Stimulated activated CD8-positive, alpha-beta memory T cell treated with anti-CD3 and anti-CD28 coated beads, Interleukin-4, amount 100 ng/mL, for 1 hour (primary cell): ENCODE measurements around the gene GARRE1.
"Not testable (repeated sequence)": the region's sequence is repeated elsewhere in the genome, so short reads cannot be mapped to it uniquely, and the experiment has no call there.

Experiments used
- DNase-seq, 2 donors: peaks; one replicate each; pipeline ENCODE4 v3.0.0-alpha.2; 2020; ENCODE audit warnings: low read depth in 2 of 2, low spot score in 1 of 2

Gene GARRE1, protein sequence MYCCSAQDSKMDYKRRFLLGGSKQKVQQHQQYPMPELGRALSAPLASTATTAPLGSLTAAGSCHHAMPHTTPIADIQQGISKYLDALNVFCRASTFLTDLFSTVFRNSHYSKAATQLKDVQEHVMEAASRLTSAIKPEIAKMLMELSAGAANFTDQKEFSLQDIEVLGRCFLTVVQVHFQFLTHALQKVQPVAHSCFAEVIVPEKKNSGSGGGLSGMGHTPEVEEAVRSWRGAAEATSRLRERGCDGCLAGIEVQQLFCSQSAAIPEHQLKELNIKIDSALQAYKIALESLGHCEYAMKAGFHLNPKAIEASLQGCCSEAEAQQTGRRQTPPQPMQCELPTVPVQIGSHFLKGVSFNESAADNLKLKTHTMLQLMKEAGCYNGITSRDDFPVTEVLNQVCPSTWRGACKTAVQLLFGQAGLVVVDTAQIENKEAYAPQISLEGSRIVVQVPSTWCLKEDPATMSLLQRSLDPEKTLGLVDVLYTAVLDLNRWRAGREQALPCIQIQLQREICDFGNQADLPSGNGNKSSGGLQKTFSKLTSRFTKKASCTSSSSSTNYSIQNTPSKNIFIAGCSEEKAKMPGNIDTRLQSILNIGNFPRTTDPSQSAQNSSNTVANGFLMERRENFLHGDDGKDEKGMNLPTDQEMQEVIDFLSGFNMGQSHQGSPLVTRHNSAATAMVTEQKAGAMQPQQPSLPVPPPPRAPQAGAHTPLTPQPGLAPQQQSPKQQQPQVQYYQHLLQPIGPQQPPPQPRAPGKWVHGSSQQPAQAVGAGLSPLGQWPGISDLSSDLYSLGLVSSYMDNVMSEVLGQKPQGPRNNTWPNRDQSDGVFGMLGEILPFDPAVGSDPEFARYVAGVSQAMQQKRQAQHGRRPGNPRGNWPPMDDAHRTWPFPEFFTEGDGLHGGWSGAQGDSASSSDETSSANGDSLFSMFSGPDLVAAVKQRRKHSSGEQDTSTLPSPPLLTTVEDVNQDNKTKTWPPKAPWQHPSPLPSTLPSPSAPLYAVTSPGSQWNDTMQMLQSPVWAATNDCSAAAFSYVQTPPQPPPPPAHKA (N-terminal part only)

DNA sequence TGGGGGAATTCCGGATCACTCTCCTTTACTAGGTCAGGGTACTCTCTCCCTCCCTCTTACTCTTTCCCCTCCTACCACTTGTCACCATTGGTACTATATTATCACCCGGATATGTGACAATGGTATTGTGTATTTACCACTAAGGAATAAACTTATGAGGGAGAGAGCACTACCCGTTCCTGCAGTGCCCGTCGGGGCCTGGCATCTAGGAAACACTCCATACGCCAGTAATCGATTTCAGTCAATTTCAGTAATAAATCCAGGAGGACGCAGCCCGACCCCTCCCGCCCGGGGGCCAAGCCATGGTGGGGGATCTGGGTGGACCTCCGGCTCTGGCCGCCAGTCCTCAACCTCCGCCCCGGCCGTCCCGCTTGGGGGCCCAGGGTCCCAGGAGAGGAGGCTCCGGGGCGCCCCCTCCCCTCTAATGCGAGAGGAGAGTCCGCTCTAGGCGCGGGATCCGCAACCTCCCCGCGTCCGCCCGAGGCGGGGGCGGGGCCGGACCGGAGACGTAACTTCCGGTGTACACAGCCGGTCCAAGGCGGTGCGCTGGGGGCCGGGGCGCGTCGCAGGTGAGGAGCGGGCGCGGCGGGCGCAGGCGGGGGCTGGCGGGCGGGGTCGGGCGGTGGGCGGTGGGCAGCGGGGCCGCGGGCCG lies at the start of gene GARRE1:
GARRE1 (plus strand) TSS at position 509 of the 652 bp plus-strand sequence. CDS start 45,920 bp downstream, outside the sequence.
- DNase-seq = peak; percentile 66 to 68

DNA sequence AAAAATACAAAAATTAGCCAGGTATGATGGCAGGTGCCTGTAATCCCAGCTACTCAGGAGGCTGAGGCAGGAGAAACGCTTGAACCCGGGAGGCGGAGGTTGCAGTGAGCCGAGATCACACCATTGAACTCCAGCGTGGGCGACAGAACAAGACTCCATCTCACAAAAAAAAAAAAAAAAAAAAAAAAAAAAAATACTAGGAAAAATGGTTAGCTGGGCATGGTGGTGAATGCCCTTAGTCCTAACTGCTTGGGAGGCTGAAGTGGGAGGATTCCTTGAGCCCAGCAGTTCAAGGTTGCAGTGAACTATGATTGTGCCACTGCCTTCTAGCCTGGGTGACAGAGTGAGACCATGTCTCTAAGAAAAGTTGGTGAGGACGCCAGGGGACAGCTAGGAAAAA lies 49.0 kb upstream of the GARRE1 start:
- DNase-seq = not testable (repeated sequence)

DNA sequence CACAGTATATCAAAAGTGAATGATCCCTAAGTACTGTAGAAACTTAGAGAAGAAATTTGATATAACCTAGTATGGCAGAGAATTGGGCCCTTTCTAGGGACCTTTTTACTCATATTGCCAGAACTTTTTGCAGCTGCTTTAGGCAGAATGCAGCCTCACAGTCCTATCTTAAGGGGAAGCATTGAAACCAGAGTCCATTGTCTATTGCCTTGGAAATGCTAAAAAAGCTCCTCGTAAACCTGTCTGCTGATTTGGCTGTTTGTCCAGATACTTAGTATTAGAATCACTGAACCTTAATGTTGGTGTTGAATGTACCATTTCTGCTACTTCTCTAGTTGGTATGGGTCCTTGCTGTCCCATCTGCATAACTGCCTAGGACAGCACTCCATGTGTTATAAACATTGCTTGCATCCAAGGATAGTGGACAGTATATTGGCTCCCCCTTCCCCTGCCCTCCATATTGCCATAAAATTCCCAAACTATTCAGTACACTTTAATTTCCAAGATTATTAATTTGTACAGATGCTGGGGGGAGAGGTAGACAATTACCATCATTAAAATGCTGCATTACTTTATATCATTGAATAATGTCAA lies 46.0 kb upstream of the GARRE1 start:
- DNase-seq = no peak

DNA sequence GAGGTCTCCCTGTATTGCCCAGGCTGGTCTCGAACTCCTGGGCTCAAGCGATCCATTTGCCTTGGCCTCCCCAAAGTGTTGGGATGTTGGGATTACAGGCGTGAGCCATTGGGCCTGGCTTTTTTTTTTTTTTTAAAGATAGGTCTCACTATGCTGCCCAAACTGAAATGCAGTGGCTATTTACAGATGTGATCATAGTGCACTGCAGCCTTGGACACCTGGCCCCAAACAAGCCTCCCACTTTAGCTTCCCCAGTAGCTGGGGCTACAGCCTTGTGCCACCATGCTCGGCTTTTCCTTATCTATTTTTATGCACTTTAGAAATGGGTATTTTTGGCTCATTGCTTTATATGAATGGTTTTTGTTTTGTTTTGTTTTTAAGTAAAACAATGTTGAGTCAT lies 44.6 kb upstream of the GARRE1 start:
- DNase-seq = no peak

DNA sequence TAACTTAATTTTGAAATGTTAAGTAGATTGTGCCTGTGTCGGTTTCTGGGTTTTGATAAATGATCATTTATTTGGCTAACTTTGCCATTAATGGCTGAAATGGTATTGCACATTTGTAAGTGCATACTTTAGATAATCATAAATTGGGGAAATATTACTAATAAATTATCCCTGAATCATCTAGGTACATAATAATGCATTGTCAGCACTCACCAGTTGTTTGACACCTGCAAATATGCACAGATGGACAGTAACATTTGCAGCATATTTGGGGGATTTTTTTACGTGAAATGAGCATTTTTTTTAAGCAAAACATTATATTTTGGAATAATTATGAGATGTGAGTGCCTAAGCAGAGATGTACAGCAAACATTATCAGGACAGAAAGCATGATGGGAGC lies 41.1 kb upstream of the GARRE1 start:
- DNase-seq = no peak

DNA sequence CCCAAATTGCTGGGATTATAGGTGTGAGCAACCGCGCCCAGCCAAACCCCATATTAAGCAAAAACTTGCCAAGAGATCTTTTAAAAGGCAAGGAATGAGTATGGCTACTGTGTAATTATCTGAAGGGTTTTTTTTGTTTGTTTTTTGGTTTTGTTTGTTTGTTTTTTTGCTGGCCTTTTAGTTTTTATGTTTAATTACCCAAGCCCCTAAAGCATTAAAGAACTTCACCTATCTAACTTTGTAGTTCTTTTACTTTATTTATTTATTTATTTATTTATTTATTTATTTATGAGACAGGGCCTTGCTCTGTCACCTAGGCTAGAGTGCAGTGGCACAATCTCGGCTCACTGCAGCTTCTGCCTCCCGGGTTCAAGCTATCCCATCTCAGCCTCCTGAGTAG lies 40.3 kb upstream of the GARRE1 start:
- no peak for DNase-seq

DNA sequence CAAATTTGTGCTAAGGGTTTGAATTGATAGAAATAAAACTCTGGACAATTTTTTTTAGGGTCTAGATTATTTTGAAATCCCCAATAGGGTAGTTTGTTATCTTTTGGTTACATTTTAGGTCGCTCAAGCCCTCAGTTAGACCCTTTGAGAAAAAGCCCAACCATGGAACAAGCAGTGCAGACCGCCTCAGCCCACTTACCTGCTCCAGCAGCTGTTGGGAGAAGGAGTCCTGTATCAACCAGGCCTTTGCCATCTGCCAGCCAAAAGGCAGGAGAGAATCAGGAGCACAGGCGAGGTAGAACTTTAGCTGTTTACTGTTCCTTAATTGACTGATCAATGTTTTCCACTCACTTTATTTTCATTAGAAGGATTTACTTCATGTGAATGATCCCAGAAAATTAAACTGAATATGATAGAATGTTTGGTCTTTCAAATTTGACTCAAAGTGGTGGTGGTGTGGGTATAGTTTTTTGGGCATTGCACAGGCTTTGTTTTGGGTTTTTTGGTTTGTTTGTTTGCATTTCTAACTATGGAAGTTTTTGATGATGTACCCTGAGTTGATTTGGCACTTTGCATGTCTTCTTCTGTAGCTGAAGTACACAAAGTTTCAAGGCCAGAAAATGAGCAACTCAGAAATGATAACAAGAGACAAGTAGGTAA lies 39.2 kb upstream of the GARRE1 start:
- DNase-seq = no peak

DNA sequence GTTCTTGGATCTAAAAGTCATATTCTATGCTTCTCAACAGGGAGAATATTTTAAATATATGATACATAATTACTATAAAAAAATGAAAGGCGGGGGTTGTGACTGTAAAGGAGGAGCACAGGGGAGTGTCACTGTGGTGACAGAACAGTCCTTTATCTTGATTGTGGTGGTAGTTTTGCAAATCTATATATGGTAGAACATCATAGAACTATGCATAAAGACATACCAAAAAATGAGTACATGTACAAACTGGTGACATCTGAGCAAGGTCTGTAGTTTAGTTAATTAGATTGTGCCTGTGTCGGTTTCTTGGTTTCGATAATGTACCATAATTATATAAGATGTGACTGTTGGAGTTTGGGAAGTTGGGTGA lies 38.7 kb upstream of the GARRE1 start:
- no peak for DNase-seq

DNA sequence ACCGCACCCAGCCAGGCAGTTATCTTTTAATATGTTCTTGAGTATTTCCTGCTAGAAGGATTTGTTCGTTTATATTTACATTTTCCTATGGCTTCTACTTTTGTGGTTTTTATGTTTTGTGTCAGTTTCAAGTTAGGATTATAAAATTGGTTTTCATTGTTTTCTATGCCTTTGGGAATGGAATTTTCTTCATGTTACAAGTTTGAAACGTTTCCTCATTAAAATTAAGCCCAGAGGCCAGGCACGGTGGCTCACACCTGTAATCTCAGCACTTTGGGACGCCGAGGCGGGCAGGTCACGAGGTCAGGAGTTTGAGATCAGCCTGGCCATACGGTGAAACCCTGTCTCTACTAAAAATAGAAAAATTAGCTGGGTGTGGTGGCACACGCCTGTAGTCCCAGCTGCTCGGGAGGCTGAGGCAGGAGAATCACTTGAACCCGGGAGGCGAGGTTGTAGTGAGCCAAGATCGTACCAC lies 37.6 kb upstream of the GARRE1 start:
- DNase-seq = not testable (repeated sequence)

DNA sequence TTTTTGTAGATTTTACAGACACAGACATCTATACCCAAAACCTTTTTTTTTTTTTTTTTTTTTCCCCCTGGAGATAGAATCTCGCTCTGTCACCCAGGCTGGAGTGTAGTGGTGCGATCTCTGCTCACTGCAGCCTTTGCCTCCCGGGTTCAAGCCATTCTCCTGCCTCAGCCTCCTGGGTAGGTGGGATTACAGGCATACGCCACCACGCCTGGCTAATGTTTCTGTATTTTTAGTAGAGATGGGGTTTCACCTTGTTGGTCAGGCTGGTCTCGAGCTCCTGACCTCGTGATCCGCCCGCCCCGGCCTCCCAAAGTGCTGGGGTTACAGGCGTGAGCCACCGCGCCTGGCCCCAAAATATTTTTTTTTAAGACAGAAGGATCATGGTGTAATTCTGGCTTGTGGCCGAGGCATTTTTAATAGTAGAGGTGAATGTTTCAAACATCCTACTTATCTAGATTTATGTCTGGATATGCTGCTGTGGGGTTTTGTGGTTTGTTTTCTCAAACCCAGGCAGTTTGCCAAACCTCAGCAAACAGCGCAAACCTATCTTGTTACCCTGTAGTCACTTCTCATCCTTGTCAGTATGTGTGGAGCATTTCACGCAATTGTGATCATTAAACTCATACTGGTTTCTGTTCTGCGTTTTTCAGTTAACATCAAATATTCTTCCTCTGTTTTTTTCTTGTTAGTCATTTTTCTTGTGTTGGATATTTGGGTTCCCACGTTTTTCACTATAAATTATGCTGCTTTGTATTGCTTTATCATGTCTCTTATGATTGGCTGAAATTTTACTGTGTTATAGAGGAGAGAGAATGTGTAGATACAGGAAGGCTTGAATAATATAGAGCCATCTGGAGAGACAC lies 36.2 kb upstream of the GARRE1 start:
- peak; percentile 11 to 32 for DNase-seq

DNA sequence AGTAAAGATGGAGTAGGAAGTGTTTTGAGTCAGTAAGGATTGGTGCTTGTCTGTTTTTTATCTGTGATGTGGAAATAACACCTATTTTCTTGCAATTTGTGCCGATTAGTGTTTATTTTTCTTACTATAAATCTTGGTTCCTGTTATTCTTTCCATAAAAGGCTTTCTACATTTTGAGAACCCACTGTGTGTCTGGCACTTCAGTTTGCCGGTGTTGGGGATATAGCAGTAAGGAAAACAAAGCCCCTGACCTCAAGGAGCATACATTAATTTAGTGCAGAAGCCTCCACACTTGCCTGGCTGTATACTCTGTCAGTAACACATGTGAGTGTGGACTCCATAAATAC lies 35.6 kb upstream of the GARRE1 start:
- no peak for DNase-seq

DNA sequence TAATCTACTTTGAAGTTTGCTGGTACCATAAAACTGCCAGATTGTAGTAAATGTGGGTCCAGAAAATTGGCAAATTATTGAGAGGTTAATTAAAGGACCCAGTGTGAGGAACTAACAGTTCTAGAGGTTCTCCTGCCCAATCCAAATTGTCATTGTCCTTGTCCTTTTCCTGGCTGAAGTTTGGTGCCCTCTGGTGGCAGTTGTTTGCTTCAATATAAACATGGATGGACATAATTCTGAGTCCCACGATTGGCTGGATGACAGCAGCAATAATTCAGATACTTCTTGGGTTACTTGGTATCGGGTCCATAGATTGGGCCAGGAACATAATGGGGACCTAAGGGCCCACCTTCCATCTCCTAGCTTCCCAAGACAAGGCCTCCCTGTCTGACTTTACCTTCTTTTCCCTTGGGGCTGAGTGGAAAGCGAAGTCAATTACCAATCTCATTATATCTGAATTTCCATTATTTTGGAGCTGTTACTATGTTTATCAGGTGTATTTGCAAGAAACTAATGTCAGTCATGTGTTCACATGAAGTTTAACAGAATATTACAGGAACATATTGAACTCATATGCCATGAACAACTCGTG lies 33.8 kb upstream of the GARRE1 start:
- peak; percentile 25 to 36 for DNase-seq

DNA sequence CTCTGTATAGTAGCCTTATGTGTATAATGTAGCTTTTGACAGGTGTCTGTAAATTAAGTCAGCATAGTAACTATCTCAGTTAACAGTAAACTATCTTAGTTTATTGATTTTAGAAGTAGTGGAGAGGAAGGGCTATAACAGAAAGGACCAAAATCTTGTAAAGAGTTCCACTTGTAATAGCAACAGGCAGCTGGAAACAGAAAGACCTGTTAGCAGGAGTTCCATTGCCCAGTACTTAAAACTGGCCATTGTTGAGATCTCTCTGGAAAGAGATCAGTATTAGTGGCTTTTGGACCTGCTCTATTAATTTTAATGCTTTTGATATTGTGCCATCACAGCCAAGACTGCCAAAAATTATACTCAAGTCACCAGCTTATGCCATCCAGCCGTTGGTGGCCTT lies 32.0 kb upstream of the GARRE1 start:
- DNase-seq = no peak

DNA sequence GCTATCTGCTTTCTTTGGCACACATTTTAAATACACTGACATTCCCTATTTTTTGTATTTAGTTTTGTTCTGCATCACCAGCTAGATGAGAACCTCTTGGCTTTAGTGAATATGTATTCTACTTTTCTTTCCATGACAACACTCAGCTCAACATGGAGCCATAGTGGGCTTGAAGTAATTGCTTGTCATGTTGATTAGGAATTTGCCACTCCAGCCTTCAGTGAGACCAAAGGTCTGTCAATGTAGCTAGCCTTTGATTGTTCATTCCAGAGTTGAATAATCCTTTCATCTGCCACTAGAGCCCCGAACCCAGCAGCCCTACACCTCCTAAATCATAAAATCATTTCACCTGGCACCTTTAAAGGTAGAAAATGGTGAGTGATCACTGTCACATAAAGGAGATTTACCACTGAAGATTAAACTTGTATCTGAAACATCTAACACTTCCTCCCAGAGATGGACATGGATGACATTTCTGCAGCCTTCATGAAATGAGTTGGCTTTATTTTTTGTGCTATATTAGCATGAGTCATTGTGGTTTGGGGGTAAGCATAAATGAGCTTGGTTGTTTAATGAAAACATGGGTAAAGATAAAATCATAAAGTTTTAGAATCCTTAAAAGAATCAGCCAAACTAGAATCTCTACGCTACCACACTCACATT lies 29.2 kb upstream of the GARRE1 start:
- no peak for DNase-seq

DNA sequence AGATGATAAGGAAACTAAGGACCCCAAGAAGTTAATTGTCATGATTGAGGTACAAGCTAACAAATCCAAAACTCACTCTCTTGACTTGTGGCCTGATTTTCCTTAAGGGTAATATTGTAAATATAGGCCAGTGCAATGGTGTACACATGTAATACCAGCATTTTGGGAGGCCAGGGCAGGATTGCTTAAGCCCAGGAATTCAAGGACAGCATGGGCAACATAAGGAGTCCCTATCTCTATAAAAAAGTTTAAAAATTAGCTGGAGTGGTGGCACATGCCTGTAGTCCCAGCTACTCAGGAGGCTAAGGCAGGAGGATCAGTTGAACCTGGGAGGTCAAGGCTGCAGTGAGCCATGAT lies 28.7 kb upstream of the GARRE1 start:
- no peak for DNase-seq

DNA sequence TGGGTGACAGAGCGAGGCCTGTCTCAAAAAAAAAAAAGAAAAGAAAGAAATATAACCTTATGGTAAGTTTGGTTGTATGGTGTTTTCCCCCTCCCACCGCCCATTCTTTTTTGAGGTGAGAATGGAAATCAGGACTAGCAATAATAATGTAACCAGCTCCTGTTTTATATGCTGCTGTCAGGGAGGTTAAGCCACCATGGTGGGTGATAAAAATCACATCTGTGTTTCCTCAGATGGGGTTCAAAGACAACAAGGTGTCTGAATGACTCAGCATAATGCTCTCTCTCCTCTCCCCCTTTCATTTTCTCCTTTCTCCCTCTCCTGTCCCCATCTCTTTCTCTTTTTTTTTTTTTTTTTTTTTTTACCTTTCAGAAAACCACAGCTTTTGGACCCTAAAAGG lies 28.3 kb upstream of the GARRE1 start:
- DNase-seq = no peak

DNA sequence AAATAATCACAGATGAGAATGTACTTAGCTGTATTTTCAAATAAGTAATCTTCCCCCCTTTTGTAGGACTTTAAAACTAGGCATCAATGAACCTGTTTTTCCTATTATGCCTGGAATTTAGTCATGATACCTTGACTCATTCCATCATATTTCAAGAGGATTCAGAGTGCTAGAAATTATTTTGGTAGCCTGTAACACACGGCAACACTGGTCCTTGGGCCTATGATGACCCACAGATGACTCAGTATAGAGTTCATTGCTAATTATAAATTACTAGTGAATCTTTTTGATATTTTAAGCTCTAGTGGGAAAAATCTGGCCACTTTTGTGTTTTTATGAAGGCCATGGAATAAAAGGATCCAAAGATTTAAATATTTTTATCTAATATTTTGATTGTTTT lies 26.0 kb upstream of the GARRE1 start:
- no peak for DNase-seq

DNA sequence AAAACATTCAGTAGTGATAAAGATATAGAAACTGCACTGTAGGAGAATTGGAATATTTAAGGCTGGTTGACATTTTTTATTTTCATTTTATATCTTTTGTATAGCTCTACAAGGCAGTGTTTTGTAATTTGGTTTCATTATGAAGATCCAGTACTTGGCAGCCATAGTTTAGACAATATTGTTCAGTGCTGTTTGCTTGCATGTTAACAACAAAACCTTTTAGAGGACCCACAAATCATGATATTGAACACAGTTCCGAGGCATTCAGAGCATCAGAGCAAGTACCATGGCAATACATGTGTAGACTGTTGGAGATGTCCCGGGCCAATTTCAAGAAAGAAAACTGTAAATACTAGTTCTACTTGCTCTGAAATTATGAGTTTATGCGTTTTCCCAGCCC lies 25.6 kb upstream of the GARRE1 start:
- no peak for DNase-seq

DNA sequence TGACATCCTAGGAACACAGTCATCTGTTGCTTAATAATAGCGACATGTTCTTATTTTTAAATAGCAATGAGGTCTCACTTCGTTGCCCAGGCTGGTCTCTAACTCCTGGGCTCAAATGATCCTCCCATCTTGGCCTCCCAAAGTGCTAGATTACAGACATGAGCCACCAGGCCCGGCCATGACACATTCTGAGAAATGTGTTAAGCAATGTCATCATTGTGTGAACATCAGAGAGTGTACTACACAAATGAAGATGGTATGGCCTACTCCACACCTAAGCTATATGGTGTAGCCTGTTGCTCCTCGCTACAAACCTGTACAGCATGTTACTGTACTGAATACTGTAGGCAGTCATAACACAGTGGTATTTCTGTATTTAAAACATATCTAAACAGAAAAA lies 24.6 kb upstream of the GARRE1 start:
- no peak for DNase-seq
